ENCODE results near the gene BAMBI.
"Not testable (repeated sequence)": the region's sequence is repeated elsewhere in the genome, so short reads cannot be mapped to it uniquely, and the experiment has no call there.

BAMBI gene, protein sequence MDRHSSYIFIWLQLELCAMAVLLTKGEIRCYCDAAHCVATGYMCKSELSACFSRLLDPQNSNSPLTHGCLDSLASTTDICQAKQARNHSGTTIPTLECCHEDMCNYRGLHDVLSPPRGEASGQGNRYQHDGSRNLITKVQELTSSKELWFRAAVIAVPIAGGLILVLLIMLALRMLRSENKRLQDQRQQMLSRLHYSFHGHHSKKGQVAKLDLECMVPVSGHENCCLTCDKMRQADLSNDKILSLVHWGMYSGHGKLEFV

DNA sequence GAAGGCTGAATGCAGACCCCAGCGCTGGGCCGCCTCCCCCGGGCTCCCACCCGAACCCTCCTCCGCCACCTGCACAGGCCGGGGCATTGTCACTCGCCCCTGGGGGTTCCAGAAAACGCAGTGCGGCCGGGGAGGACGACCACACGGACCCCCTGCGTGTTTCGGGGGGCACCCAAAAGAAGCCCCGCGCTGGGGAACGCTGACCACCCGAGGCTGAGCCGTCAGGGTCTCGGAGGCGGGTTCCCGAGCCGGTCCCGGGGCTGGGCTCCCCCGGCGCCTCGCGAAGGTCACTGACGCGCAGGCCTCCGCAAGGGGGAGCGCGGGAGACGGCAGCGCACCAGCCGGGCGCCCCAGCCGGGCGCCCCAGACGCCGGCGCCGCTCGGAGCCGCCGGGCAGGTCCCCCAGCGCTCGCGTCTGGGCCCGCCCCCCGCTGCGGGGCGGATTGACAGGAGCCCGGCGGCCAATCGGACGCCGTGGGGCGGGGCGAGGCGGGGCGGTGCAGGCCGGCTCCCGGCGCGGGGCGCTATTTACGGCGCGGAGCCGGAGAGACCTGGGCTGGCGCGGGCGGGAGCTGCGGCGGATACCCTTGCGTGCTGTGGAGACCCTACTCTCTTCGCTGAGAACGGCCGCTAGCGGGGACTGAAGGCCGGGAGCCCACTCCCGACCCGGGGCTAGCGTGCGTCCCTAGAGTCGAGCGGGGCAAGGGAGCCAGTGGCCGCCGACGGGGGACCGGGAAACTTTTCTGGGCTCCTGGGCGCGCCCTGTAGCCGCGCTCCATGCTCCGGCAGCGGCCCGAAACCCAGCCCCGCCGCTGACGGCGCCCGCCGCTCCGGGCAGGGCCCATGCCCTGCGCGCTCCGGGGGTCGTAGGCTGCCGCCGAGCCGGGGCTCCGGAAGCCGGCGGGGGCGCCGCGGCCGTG is at the start of gene BAMBI:
BAMBI (plus strand) TSS at position 554 of the 920 bp plus-strand sequence. CDS start 377 bp downstream, outside the sequence.
- DNase-seq, result peak; percentile 80

DNA sequence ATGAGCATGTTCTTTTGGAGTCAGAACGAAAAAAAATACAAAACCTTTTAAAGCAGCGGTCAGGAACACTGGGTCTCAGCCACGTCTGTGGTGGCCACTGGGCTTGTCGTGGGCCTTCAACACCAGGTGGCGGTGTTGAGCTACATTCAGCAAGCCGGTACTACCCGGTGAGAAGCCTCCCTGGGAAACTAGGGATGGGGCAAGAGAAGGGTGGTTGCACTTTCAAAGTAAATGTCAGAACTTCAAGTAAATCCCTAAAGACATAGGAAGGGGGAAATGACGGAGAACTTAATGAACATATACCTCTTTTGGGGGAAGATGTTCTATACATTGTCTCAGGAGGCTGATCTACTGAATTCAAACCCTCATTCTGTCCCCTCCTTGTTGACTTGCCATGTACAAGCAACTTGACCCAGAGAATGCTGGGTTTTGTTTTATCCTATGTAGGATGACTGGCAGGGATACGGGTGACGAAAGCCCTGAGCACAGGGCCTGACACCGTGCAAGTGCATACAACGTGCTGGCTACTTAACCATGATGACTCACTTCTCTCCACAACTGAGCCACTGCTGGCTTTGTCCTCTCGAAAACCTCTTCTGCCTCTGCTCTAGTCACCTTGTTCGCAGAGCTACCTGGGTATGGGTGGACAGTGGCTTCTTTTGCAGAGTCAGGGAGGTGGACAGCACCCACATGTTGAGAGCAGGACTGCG is 49.0 kb upstream of the BAMBI start:
- DNase-seq, result peak; percentile 9

DNA sequence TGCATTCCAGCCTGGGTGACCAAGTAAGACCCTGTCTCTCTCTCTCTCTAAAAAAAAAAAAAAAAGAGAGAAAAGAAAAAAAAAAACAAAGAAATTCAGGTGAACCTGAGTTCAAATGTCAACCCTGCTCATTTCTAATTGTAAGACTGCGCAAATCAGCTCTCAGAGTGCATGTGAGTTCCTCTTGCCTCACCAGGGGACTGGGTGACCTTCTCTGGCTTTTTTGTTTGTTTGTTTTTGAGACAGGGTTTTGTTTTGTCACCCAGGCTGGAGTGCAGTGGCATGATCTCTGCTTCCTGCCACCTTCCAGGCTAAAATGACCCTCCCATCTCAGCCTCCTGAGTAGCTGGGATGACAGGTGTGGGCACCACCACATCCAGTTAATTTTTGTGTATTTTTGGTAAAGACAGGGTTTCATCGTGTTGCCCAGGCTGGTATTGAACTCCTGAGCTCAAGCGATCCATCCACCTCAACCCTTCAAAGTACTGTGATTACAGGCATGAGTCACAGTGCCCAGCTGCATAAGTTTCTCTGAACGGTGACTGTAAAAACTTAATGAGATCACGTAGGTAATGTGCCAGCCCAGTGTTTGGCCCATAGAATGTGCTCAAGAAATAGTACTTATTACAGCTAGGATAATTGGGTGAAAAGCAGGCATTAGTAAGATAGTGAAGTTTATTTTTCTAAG is 45.3 kb upstream of the BAMBI start:
- no peak for DNase-seq

DNA sequence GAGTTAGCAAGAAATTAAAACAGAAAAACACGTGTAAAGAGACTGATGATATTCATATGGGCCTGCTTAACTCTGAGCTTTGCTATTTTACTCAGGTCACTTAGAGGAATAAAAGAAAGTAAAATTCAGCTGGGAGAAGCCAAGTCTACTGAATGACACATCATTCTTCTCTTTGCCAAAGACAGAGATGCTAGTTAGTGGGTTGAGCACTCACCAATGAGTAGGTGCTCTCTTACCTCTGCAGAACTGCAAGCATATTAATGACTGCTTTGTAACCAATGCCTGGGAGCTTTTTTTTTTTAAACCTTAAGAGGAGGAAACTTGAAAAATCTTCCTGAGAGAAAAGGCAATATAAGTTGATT is 44.8 kb upstream of the BAMBI start:
- DNase-seq, result no peak

DNA sequence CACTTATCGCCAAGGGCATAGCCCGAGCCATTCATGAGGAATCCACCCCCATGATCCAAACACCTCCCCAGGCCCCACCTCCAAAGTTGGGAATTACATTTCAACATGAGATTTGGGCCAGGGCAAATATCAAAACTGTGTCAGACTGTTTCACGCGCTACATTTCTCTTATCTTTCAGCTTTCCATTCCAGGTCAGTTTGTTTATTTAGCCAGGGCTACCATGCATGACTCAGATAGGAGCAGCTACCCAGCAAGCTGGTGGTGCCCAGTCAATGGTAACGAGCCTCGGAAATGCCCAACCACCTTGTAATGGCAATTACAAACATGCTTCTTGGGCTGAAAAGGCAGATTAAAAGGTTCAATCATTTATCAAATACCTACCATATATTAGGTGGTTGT is 43.6 kb upstream of the BAMBI start:
- DNase-seq, result no peak

DNA sequence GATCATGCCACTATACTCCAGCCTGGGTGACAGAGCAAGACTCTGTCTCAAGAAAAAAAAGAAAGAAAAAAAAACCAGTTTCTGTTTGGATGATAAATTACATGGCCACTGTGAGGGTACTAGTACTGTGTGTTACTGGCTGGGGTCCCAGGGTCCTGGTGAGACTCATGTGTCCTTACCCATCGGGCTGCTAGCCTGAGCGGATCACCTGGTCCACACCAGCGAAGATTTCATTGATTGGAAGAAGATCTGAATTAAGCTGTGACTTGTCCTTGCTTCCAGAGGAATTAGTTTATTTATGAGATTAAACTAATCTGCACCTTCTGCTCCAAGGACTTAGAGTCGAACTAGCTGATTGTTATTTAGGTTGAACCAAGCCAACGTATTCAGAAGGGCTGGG is 40.0 kb upstream of the BAMBI start:
- DNase-seq, result no peak

DNA sequence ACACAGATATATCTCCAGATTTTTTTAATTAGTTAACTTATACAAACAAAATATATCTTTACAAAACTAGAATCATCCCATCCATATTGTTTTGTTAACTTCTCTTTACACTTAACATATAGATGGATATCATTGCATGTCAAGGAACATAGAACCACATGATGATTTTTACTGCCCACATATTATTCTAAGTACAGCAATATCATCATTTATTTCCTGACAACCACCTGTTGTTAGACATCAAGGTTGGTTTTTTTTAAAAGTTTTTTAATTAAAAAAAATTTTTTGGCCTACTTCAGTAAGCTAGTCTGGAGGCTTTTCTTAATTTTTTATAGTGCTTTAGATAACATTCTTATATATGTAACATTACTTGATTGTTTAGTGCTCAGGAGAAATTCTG is 38.9 kb upstream of the BAMBI start:
- DNase-seq, result no peak

DNA sequence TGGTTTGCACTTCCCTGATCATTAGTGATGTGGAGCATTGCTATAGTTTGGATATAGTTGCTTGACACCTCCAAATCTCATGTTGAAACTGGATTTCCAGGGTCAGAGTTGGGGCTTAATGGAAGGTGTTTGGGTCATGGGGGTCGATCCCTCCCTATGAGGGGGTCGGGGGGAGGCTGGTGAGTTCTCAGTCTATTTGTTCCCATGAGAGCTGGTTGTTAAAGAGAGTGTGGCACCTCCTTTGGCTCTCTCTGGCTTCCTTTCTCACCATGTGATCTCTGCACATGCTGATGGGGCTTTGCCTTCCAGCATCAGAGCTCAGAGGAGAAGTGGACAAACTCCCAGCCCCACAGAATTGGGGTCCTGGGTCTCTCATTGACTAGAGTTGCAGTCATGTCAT is 36.8 kb upstream of the BAMBI start:
- no peak for DNase-seq

DNA sequence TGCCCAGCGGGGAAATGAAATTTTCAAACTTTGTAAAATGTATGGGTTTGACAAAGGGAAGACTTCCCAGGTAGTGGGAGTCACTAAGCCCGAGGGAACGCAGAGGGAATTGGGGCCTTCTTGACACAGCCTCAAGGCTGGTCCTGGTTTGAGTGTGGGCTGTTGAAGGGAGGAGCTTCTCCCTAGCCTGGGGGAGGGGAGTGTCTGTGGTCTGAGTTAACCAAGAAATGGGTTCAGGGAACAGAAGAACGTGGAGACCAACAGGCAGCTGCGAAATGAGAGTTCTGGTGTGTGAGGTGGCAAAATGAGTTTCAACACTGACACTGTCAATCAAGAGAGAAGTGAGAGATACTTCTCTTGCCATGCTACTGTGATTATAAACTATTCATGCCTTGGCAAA is 32.7 kb upstream of the BAMBI start:
- DNase-seq, result no peak

DNA sequence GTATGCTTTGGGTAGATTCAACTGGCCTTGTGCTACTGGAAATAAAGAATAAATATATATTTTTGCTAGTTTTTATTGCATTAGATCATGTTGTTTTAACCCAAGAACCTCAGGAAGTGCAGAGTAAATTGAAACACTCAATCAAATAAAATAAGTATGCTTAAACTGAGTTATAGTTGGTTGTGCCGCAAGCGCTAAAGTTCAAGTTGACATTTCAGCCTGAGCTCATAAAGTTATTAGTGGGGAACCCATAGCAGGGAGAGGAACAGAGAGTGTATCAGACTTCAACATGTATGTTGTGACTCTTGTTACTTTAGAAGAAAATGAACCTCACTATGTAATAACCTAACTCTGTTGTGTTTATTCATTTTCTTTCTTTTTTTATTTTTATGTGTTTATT is 25.2 kb upstream of the BAMBI start:
- DNase-seq, result no peak

DNA sequence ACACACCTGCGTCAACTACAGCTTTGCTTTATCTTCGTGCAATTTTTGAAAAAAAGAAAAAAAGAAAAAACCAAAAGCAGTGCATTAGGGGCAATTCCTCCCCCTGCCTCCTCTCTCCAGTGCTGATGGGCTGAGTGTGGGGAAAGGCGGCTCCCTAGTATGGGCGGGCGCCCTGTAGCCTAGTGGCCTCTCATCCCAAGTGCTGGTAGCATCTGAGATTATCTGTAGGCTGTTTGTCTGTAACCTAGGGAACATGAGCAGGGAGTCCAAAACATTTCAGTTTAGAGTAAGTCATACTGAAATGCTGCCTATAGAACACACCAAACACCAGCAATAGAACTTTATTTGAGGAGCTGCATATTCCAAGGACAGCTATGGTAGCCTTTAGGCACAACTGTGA is 24.6 kb upstream of the BAMBI start:
- DNase-seq, result no peak

DNA sequence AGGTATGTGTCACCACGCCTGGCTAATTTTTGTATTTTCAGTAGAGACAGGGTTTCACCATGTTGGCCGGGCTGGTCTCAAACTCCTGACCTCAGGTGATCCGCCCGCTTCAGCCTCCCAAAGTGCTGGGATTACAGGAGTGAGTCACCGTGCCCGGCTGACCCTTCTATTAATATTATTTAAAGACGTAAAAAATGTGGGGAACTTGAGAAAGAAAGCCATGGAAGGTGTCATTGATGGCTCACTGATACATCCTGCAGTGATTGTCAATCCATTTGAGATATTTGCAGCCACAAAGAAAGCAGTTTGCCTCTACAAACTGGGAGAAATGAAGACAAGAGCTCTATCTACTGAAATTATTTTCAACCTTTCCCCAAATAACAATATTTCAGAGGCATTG is 18.5 kb upstream of the BAMBI start:
- DNase-seq, result not testable (repeated sequence)

DNA sequence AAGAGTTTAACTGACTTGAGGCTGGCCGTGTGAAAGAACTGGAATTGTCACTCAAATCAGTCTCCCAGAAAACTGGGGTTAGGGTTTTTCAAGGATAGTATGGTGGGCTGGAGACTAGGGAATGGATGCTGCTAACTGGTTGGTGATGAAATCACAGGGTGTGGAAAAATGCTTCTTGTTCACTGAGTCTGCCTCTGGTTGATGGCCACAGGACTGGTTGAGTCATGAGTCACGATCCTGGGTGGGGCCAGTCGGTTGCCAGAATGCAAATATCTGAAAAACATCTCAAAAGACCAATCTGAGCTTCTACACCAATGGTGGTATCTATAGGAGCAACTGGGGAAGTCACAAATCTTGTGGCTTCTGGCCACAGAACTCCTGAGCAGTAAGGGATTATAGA is 16.3 kb upstream of the BAMBI start:
- no peak for DNase-seq

DNA sequence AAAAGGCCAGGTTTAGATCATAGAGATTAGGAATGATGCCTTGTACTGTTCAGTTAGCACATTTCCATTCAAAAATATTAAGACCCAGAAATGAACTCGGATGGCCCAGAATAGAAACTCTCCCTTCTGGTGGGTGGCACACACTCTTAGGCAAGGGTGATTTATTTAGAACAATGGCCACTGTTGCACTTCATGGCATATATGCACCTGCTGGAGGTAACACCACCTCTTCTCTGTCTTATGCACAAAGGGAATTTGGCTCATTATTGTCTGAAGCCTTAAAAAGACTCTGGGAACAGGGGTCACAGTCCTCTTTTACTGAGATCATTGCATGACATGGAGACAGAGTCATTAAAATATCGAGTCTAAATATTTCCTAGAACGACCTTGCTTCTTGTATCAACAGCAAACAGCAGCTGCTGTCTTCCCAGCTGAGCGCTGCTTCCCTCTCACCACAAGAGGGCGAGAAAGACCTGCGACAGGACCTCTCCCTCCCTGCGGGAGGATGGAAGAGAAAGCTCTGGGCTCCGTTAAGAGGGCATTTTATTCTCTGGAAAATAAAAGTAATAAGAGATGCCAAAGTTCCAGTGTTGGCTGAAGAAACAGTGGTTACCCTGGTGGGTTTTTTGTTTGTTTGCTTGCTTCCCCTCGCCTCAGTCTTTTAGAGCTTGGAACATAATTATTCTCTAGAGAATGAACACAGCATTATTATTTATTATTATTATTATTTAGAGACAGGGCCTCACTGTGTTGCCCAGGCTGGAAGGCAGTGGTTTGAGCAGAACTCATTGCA is 13.5 kb upstream of the BAMBI start:
- DNase-seq, result peak; percentile 36

DNA sequence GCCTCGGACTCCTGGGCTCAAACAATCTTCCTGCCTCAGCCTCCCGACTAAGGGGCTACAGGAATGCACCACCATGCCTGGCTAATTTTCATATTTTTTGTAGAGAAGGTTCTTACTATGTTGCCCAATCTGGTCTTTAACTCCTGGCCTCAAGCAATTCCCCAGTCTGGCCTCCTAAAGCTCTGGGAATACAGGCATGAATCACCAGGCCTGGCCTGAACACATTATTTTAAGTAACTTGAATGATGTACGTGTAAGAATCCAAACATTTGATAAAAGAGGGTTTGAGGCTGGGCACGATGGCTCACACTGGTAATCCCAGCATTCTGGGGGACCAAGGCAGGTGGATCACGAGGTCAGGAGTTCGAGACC is 13.0 kb upstream of the BAMBI start:
- DNase-seq, result no peak

DNA sequence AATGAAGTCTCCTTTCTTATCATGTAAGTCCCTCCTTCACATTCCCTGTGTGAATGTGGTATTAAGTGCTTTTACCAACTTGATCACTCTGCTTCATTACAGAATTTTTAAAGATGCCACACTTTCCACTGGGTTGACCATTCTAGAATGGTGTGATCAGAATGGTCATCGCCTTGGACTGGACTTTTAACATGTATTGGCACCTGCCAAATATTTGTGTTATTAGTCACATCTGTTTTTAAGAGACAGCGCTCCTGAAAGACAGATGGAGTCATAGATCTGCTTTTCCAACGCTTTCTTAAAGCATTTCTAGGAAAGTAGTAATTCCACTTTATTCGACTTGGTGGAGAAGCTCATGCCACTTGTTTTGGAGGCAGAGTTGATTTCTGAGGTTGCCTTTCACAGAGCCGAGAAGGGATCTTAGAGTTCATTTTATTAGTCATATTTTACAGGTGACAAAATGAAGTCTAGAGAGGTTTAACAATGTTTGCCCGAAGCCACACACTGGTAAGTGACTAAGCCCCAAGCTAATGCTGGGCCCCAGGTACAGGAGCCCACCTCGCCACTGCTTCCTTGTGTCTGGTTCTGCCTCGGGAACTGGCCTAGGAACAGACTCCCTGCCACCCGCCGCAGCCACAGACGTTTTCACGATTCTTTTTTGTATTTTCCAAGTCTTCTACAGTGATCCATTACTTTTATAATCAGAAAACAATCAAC is 10.4 kb upstream of the BAMBI start:
- no peak for DNase-seq

DNA sequence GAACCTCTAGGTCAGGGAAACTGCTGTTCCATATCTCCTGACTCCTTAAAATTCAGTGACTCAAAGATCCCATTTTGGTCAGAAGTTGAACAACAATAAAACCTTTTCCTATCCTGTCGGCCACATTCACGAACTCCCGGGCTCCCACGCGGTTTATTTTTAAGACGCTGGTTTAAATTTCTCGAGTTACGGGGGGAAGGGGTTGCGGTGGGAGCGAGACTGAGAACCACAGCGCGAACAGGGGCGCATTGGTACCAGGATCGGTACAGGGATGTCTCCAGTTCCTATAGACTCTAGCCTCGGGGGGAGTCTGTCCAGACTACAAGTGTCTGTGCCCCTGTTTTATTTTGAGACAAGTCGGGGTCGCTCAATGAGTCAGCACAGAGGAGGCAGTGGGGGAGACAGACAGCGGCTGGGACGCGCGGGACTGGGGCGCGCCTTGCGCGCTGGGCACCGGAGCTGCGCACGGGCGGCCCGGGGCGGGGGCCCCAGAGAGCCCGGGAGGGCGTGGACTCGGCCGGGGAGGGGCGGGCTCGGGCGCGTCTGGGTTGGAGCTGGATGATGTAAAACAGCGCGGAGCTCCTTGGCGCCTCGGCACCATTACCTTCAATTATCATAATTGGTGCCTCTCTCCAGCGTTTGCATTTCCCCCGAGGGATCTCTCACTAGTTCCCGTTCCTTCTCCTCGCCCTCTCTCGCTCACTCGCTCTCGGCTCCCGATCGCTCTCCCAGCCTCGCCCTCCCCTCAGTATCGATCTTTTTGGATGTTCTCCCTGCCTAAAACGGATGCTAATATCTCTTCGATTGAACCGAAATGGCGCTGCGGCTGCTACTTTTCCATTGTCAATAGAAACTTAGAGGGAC is 8.7 kb upstream of the BAMBI start:
- DNase-seq, result peak; percentile 7

DNA sequence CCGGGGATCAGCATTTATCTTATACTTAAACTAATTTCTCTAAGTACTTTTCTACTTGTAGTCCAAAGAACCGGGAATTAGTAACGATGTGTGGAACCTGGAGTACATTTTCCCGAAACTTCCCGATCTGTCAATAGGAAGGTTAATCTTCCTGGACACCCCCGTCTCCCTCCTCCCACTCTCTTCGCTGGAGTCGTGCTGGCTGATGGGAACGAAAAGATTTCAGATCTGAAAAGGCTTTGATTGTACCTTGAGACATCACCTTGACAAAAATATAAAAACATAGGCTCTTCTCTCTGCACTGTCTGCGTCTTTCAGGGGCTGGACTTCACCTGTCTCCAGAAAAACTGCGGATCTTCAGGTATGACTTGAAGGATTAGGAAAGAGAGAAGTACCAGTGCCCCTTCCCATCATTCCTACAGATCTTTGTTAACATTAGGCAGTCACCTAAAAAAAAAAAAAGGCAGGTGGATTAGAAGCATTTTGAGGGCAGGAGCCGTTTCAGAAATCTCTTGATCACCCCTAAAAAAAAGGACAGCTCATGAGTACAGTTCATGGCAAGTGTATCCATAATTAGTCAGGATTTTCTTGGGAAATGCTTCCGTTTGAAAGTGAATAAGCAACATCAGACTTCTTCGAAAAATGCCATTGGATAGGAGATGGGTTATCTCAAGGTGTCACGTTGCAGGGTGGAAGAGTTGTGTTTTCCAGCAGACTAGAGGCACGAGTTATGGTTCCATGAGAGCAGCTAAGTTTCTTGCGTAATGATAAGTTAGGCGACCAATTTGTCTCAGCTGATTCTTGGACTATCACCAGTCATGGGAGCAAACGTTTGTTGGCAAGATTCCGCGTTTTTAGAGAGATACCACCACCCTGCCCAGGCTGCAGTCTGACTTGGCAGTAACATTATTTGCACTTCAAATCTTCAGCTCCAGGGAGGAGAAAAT is 7.8 kb upstream of the BAMBI start:
- no peak for DNase-seq

DNA sequence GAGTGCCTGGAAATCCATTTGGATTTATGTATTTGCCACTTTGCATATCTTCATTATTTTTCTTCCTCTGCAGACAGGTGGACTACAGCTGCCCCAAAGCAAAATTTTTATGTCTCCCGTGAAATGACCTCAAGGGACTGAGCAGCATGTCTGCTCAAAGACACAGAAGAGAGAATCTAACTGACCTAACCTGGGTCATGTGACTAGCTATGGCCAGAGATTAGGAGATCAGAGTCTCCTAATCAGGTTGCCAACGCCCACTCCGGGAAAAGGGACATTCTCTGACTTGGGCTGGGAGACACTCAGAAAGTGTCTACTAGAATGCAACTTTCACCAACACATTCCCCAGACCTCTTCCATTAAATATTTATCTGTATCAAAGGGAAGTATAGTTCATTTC is 2.5 kb upstream of the BAMBI start:
- no peak for DNase-seq
